Measurements from ENCODE around the gene TPI1. TPM values are rescaled to one million over a fixed set of nuclear protein-coding genes. Genes with fewer than 3 reads are reported as not detected.

Gene TPI1
- total RNA-seq, 1 experiment from 2014 or later = 1,177 TPM

GRCh38 chr12:6847676-6848075, 19.7 kb upstream of the TPI1 start:
- no CpG with 5 or more reads among the region's 2 CpGs for WGBS (ENCODE audit: extremely low coverage, insufficient read length, low lambda C conversion rate)
- Histone ChIP-seq H3K4ac (ENCODE audit: low read depth, low read length) (no peak overlapping the region), H4K20me1 (ENCODE audit: control insufficient read depth, insufficient read depth, insufficient read length) (peaks cover 2% of the 10 kb centered on the region), H2AFZ (ENCODE audit: low read length) (no peak overlapping the region), H2BK12ac (ENCODE audit: insufficient read length, low read depth, low read length) (no peak overlapping the region), H2AK5ac (ENCODE audit: insufficient read length, low read length) (no peak overlapping the region), H3K9me3 (ENCODE audit: control insufficient read depth, low read depth, low read length) (no peaks in the 10 kb centered on the region), H3K4me2 (ENCODE audit: insufficient read depth, insufficient read length, low read length) (no peak overlapping the region), H4K8ac (replicated peaks; ENCODE audit: insufficient read length, low read depth, low read length) (no peak overlapping the region), H3K23me2 (ENCODE audit: insufficient read length, low read depth, low read length, poor library complexity, severe bottlenecking) (peaks cover 12% of the 10 kb centered on the region), H4K91ac (ENCODE audit: insufficient read length, low read depth, low read length) (no peak overlapping the region), H2BK120ac (ENCODE audit: low read depth, low read length, poor library complexity, severe bottlenecking) (no peak overlapping the region), H3K9ac (ENCODE audit: extremely low read depth, insufficient read length, low read length) (no peak overlapping the region), H4K5ac (ENCODE audit: insufficient read length, low read depth, low read length) (no peak overlapping the region), H2BK5ac (ENCODE audit: insufficient read length, low read length) (no peak overlapping the region), H3K79me2 (ENCODE audit: insufficient read depth, low read length) (no peaks in the 10 kb centered on the region), H3K18ac (ENCODE audit: insufficient read length, low read depth, low read length) (no peak overlapping the region), H3K79me1 (ENCODE audit: insufficient read depth, low read depth, low read length, poor library complexity, severe bottlenecking) (no peaks in the 10 kb centered on the region), H3T11ph (ENCODE audit: low read length) (no peak overlapping the region), H3K27ac (ENCODE audit: insufficient read length, low read depth, low read length) (no peak overlapping the region), H2BK20ac (ENCODE audit: low read depth, low read length, poor library complexity, severe bottlenecking) (no peak overlapping the region), H3K23ac (ENCODE audit: insufficient read length, low read depth, low read length) (no peak overlapping the region), H3K4me1 (ENCODE audit: insufficient read depth, low read length) (no peaks in the 10 kb centered on the region), H3K27me3 (ENCODE audit: insufficient read depth, low read length) (no peaks in the 10 kb centered on the region), H3K56ac (ENCODE audit: insufficient read length, low read depth, low read length) (no peak overlapping the region), H3K14ac (ENCODE audit: insufficient read depth, low read length) (no peak overlapping the region), H2BK15ac (ENCODE audit: low read depth, low read length) (no peak overlapping the region)
- peak overlapping the region in 2 of 3 experiments; percentile 38 to 76; a peak in 3 of 7 replicates for H3K27ac Mint-ChIP-seq
- DNase-seq = no peak
- H3K4me3 Mint-ChIP-seq = no peak overlapping the region
- no peaks in the 10 kb centered on the region; a peak in 1 of 5 replicates for H3K9me3 Mint-ChIP-seq
- H3K27me3 Mint-ChIP-seq (ENCODE audit: low read depth) = no peaks in the 10 kb centered on the region
- peaks cover 33 to 76% (median 70%) of the 10 kb centered on the region in 3 experiments for H3K36me3 Mint-ChIP-seq (ENCODE audit: insufficient read depth in 1 of 3, low read depth in 3 of 3)
- peaks cover 10 to 13% of the 10 kb centered on the region in 2 experiments for H3K4me1 Mint-ChIP-seq
- TF ChIP-seq CTCF (conservative IDR thresholded peaks at IDR 0.05) = no peak
